ENCODE results near the gene PPP2R3C.

GRCh38 chr14:35045798-35046047 lies 76.1 kb downstream of the PPP2R3C start:
- no peak for TF ChIP-seq EZH2 (IDR thresholded peaks at IDR 0.05; ENCODE audit: insufficient read depth, poor library complexity, severe bottlenecking)
- TF ChIP-seq EZH2phosphoT487 (IDR thresholded peaks at IDR 0.05; ENCODE audit: insufficient read depth, low read depth): no peak
